GM10847 (cell line): ENCODE data around the gene CINP.

Experiments used
- POLR2A ChIP-seq: IDR thresholded peaks from 2 replicates; pipeline ENCODE4 v1.6.1; 2011; ENCODE audit not compliant: insufficient read length; ENCODE audit errors: extremely low read depth

The CINP gene

DNA sequence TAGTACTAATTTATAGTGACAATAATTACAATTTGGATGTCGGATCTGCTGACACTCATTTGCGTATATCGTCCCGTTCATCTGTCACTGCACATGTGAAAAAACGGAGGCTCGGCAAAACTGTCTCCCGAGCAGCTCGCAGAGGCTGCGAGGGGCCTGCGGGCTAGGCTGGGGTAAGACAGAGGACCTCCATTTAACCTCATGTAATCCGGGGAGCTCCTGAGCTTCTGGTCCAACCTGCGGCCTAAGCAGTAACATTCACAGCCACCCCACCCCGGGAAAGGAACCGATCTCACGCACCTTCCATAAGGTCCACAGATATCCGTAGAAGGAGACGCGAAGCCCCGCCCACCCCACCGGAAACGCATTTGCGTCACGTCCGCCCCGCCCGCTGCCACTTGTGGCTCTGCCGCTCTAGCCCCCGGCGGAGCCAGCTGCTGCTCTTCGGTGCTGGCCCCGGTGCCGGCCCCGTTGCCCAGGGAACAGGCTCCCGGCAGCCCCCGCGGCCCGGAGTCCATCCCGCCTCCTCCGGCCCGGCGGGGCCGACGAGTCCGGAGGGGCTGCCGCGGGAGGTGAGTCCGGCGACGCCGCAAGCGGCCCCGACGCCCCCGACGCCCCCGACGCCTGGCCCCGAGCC, at the start of gene CINP, which contains the start of gene TECPR2:
Gene CINP (minus strand): TSS at position 346 of the 637 bp plus-strand sequence. CDS start 39 bp downstream, at position 307.
Gene TECPR2 (plus strand): TSS at position 397 of the 637 bp plus-strand sequence. CDS start 13,781 bp downstream, outside the sequence.
- TF ChIP-seq POLR2A, result peak; percentile 62

- no peak for TF ChIP-seq POLR2A
Observed at GRCh38 chr14:102408724-102409123, 46.0 kb upstream of the CINP start.

- no peak for TF ChIP-seq POLR2A
Observed at GRCh38 chr14:102407258-102407657, 44.6 kb upstream of the CINP start.

- TF ChIP-seq POLR2A, result no peak
Observed at GRCh38 chr14:102403028-102403427, 40.3 kb upstream of the CINP start.

GRCh38 chr14:102396521-102396920, 33.8 kb upstream of the CINP start:
- no peak for TF ChIP-seq POLR2A

- TF ChIP-seq POLR2A, result no peak
Observed at GRCh38 chr14:102394717-102395375, 32.2 kb upstream of the CINP start.

DNA sequence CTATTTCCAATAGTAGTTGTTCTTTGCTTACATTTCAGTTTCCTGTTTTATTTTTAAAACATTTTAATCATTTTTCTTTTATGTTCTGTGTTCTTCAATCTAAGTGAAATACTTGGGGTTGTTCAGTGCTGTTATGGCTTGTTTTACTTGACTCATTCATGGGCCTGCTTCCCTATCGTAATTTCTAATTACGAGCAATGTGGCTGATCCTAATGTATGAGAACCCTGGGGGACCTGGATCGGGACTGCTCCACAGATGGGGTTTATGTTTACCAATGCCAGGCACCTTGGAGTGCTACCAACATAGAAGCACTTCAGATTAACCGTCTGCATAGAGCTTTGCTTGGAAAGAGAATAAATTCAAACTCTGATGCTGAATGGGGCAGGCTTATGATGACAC, 29.8 kb upstream of the CINP start:
- no peak for TF ChIP-seq POLR2A

GRCh38 chr14:102390064-102390855, 27.6 kb upstream of the CINP start:
- no peak for TF ChIP-seq POLR2A

- TF ChIP-seq POLR2A, result no peak
Observed at GRCh38 chr14:102389246-102389645, 26.6 kb upstream of the CINP start.

DNA sequence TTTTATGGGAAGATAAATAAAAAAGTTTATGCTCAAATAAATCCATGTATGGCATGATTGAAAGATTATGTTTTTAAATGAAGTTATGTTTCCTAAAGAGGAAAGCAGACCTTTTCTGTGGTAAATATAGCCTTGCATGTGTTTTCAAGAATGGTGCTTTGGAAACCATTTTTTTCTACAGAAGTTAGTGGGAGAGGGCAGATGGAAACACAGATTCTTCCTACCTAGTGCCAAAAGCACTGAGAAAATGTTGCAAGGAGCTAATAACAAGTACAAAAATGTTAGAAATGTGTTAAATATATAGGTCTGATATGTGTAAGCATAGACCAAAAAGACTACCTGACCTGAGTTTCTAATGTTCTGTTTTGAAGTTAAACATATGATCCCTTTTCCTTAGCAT, 24.4 kb upstream of the CINP start:
- TF ChIP-seq POLR2A, result no peak

DNA sequence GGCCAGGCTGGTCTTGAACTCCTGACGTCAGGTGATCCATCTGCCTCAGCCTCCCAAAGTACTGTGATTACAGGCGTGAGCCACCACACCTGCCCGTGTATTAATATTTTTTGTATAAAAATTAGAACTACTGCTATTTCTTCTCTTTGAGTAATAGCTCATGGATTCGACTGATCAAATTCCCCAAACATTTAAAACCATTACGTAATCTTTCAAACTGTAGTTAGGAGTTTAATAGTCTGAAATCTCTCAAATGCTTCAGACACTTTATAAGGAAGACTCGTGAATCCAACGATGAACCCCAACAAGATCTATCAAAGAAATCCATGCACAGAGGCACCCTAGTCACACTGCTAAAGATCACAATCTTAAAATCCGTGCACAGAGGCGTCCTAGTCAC, 16.1 kb upstream of the CINP start:
- TF ChIP-seq POLR2A, result no peak

DNA sequence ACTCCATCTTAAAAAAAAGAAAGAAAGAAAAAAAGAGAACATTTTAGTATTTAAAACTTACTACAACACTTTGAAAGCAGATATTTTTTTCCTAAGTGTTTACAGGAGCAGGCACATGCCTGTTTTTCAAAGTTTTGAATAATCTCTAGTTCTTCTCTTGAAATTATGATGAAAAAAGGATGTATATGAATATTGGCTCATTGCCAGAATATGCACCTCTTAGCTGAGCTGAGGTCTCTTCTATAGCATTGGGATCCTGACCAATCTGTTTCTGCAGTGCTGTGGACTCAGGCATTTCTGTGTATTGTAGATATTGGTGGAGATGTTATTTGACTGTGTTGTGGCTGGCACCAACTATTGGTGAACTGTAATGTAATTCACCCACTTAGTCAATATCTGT, 15.0 kb upstream of the CINP start:
- TF ChIP-seq POLR2A, result no peak

DNA sequence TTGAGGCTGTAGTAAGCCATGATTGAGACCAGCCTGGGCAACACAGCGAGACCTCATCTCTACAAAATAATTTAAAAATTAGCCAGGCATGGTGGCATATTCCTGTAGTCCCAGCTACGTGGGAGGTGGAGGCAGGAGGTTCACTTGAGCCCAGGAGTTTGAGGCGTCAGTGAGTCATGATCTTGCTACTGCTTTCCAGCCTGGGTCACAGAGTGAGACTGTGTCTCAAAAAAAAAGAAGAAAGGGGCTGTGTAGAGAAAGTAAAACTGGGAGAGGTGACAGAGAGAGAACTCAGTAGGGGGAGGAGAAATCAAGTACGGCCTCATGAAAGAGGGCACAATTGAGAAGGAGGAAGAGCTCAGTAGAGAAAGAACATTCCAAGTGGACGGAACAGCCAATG, 12.4 kb upstream of the CINP start:
- no peak for TF ChIP-seq POLR2A

GRCh38 chr14:102374264-102374663, 11.6 kb upstream of the CINP start:
- TF ChIP-seq POLR2A, result no peak

- TF ChIP-seq POLR2A, result no peak
Observed at GRCh38 chr14:102373110-102373509, 10.4 kb upstream of the CINP start.

DNA sequence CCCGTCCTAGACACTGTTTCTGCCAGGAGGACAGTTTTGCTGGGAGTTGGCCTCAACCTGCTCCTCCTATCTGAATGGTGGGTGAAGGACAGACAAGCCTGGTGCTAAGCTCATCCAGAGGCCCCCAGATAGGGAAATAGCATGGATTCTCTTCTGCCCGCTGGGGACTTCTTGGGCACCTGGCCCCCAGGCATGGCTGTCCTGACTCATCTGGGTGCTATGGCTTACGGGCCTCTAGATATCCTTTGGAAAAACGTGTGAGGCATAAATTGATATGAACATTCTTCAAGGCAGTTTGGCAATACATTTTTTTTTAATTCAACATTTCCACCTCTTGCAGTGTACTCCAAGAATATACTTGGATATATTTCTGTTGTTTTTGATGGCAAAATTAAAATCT, 8.7 kb upstream of the CINP start:
- TF ChIP-seq POLR2A, result no peak
